GM18858 (cell line): ENCODE measurements around the gene MFSD6.
"Not testable (repeated sequence)": the region's sequence is repeated elsewhere in the genome, so short reads cannot be mapped to it uniquely, and the experiment has no call there.

Experiments
- ATAC-seq: cut with Tn5 transposase; IDR thresholded peaks from one replicate; pipeline ENCODE4 v1.9.1; 2021; ENCODE audit not compliant: unreplicated experiment

MFSD6 gene

GRCh38 chr2:190405070-190405469 lies 3.1 kb upstream of the MFSD6 start:
- no peak for ATAC-seq

DNA sequence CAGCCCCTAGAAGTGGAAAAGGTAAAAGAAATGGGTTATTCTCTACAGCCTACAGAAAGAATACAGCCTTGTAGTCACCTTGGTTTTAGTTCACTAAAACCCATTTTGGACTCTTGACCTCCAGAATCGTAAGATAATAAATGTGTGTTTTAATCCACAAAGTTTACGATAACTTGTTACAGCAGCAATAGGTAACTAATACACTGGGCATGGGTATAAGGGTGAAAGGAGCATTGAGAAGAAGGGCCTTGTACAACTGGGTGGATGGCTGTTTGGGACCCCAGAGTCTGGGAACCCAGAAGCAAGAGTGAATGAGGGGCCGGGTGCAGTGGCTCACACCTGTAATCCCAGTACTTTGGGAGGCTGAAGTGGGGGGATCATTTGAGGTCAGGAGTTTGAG lies 2.2 kb upstream of the MFSD6 start:
- ATAC-seq = no peak

GRCh38 chr2:190406805-190407204 lies 1.4 kb upstream of the MFSD6 start:
- no peak for ATAC-seq

DNA sequence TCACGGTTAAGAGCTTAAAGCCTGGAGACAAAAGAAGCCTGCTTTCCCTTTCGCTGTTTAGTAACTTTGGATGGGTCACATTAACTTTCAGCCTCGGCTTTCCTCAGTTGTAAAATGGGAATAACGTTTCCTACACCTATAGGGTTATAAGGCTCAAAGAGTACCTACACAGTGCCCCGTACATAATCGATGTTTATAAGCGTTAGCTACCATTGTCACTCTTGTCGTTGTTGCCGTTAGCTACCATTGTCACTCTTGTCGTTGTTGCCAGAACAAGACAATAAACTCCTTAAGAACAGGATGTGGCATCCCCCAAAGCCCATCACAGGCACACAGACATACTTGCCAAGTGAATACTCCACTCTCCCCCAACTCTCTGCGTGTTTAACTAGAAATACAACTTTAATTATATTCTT lies 901 bp upstream of the MFSD6 start:
- no peak for ATAC-seq

DNA sequence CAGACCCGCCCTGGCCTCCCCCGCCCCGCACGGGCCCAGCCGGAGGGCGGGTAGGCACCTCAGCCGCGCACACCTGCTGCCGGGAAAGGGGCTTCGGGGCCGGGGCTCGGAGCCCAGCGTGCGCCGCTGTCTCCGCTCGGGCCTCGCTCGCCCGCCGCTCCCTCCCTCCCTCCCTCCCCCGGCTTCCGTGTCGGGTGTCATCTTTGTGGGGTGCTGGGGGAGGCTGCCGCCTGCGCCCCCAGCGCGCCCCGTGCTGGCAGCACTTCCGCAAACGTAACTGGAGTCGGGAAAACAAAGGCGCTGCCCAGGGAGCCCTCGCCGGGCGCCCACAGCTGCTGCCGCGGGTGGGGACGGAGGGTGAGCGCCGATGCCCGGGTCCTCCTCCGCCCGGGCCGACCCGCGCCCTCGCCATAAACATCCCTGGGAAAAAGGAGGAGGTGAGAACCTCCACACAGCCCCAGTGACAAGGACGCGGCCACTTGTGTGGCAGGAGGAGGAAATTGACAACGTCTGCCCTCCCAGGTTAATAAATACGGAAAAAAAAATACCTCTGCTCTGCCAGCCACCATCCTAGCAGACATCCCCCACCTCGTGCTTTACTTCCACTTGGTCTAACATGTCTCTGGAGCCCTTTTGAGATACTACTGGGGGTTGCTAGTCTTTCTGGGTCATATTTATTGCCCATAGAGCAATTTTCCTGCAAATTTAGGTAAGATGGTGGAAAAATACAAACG lies 550 bp downstream of the MFSD6 start:
- ATAC-seq = peak; percentile 44

GRCh38 chr2:190409616-190410015 lies 1.5 kb downstream of the MFSD6 start:
- ATAC-seq = no peak

DNA sequence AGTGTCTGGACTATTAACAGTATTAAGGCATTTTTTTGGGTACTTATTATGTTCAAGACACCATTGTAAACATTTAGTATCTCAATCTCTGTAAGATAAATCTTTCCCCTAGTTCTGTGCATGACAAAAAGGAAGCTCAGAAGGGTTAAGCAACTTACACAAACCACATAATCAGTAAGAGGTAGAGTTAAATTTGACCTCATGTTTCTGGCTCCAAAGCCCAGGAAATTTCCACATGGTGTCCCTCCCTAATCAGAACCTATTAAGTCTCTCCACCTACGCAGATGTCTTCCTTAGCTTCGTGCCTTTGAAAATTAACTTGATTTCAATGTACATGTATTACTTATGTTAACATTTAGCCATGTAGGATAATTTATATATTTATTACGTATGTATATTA lies 2.0 kb downstream of the MFSD6 start:
- no peak for ATAC-seq

DNA sequence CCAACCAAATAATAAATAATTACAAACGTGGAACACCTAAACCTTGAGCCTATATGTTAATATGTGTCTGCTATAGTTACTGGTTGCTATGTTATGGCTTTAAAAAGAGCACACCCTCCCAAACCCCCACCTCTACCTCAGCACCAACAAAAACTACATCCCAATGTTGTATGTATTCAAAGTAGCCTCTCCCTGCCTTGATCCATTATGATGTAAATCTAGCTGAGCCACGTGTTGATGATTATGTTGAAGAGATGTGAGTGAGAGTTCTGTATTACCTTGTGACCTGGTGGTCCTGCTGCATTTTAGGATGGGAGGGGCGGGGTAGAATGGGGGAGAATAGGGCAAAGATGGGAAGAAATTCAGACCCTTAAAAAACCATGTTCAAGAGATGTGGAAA lies 4.8 kb downstream of the MFSD6 start:
- no peak for ATAC-seq

DNA sequence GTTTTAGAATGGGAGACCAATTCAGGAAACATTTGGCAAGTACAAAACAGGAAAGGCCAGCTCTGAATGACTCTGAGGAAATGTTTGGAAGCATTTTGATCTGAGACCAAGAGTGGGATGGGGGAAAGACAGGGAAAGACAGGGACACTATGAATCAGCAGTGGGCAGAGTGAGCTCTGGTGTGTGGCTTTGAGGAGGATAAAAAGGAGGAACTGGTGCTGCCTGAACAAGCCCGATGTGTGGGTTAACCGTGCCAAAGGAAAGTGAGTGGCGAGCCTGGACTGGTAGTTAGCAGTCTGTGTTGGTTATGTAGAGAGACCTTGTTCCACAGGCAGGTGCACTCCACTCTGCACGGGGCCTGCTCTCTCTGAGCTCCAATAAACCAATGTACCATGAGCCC lies 5.3 kb downstream of the MFSD6 start:
- no peak for ATAC-seq

- no peak for ATAC-seq
Observed at GRCh38 chr2:190415251-190415650, 7.1 kb downstream of the MFSD6 start.

DNA sequence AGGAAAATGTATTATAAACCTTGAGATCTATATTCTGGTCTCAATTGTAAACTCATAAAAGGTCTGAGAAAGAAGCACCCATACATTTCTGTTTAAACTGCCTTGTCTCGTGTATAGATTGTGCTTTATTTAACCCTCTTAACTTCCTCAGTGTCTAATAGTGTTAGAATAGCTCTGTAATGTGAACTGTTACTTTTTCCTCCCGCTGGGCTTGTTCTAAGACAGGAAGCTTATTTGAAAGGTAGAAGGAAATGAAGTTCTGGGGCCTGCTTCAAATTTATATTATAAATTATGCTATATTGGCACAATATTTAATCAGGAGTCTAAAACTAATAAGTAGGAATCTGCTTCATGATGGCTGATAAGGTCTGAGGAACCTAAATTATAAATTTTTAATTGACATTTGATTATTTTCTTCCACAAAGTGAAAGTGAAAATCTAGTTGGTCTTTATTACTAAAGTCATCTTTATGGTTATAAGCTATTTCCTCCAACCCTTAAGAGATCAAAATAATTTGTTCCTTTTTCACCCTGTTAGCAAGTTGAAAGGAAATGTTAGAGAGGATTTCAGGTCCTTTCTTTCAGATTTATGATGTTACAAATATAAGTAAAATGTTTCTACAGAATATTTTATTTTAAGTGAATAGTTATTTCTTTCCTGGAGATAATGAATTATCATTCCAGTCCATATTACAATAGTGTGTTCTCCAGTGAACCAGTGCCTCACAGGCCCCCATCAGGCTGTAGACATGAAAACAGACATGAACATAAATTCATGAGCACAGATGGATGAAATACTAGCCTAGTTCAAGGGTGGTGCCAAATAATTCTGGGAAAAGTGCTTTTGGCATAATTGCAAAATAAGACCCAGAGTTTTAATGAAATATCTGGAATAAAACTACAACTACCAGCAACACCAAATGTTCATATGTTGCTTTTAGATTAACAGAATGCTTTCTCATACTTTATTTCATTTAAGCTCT lies 7.9 kb downstream of the MFSD6 start:
- no peak for ATAC-seq

DNA sequence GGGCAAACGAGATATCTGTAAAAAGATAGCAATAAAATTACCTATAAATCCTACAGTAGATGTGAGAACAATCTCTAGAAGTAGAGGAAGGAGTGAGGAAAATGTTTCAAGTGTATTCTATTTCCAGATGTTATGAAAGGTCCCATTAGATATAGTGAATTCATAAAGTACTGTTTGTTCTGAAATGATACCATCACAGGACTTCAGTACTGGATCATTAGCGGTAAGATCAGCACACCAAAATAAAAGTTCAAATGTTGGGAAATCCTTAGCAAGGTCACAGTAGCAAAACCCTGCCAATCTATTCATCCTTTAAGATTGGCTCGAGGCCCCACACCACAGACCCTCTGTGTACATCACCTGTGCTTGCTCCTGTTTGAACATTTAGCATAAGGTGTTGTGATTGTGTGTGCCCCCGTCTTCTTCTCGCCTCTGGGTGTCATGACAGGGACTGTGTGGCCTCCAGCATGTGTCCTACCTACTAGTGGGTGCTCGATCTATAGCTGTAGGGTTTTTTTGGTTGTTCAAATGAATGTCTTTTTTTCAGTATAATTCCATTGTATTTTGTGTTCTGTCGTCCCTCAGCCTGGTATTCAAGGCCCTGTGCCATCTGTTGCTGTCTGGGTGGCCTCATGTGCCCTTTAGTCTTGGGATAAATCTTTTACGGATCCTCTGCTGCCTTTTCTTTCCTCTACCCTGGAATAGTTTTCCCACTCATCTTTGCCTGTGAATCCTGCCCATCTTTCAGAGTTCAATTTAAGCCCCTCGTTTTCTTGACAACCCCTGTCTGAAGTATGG lies 9.1 kb downstream of the MFSD6 start:
- no peak for ATAC-seq

DNA sequence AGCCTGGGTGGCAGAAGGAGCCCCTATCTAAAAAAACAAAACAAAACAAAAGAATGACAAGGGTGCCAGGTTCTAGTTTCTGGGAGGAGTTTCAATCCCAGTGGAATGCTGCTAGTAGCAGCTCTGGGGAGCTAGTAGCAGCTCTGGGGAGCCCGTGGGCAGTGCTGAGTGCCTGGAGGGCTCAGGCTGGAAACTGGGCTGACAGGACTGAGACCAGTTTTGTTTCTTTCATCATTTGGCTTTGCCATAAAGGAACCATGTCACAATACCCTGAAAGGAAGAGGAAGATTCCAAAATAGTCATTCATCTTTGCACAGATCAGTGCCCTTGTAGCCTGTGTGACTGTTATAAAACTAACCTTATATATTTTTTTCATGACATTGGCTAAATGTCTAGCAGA lies 10.6 kb downstream of the MFSD6 start:
- no peak for ATAC-seq

DNA sequence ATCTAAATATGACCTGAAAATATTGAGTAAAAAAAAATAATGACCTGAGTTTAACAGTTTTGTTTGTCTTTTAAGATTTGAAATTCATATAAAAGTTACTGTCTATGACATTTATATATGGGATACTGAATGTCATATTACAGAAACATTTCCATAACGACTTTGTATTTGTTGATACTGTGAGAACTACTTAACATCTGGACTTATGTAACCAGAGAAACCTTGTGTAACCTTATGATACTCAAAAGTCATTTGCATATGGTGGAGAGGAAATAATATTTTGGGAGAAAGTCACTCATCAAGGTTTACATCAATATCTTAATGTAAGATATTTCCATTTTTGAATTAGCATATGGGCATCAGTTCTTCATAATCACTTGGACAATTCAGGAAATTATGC lies 12.6 kb downstream of the MFSD6 start:
- no peak for ATAC-seq

DNA sequence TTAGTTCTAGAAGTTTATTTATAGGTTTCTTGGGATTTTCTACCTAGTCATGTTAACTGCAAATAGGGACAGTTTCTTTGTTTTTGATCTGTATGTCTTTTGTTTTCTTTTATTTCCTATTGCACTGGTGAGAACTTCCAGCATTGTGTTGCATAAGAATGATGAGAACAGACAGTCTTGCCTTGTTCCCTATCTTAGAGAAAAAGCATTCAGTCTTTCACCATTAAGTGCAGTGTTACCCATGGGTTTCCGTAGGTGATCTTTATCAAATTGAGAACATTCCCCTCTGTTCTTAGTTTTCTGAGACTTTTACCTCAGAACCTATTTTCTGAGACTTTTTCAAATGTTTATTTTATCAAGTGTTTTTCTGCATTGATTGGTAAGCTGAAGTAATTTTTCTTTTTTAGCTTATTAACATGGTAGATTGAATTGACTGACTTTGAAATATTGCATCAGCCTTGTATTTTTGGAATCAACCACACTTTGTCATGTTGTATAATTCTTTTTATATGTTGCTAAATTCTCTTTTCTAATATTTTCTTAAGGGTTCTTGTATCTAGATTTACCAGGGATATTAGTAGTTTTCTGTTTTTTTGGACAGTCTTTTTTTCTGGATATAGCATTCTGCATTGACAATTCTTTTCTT lies 17.2 kb downstream of the MFSD6 start:
- ATAC-seq = no peak

DNA sequence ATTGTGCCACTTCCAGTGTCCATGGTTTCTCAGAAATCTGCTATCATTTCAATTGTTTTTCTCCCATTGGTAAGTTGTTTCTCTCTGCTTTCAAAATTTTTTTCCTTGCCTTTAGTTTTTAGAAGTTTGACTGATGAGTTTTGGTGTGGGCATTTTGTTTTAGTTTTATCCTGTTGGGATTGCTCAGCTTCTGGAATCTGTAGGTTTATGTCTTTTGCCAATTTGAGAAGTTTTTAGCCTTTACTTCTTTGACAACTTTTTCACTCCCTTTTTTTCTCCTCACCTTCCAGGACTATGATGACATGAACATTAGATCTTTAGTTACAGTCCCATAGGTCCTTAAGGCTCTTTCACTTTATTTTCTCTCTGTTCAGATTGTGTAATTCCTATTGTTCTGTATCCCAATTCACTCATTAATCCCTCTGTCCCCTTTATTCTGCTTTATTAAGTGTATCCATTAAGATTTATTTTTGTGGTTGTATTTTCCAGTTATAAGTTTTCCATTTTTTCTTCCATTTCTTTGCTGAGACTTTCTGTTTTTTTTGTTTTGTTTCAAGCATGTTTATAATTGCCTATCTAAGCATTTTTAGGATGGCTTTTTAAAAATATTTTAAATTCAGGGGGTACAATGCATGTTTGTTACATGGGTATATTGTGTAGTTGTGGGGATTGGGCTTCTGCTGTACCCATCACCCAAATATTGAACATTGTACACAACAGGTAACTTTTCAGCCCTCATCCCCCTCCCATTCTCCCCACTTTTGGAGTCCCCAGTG lies 17.9 kb downstream of the MFSD6 start:
- no peak for ATAC-seq

DNA sequence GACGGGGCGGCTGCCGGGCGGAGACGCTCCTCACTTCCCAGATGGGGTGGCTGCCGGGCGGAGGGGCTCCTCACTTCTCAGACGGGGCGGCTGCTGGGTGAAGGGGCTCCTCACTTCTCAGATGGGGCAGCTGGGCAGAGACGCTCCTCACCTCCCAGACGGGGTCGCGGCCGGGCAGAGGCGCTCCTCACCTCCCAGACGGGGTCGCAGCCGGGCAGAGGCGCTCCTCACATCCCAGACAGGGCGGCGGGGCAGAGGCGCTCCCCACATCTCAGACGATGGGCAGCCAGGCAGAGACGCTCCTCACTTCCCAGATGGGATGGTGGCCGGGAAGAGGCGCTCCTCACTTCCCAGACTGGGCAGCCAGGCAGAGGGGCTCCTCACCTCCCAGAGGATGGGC lies 22.7 kb downstream of the MFSD6 start:
- ATAC-seq = not testable (repeated sequence)

- ATAC-seq = no peak
Observed at GRCh38 chr2:190431907-190432306, 23.8 kb downstream of the MFSD6 start.

DNA sequence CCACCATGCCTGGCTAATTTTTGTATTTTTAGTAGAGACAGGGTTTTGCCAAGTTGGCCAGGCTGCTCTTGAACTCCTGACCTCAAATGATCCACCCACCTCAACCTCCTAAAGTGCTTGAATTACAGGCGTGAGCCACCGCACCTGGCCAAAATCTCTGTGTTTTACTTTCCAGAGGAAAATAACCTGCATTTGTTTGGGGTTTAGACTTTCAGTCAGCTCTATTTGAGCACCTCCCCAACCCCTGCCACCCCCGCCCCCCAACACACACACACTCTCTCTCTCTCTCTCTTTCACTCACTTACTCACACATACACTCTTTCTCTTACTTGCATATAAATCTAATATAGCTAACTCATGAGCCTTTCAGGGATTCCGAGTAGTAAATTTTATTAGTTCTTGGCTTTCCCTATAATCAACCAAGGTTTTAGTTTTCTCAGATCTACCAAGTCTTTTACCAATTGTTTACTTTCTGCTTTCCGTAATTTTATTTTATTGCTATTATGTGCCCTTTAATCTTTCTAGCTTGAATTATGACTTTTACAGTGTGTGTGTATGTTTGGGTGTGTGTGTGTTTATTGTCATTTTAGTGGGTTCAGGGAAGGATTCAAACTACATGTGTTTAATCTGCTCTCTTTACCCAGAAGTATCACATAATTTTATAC lies 24.5 kb downstream of the MFSD6 start:
- ATAC-seq = no peak
